Liver (tissue), 3 donors: ENCODE results near the gene CD200R1.

Experiments
- ATF3 ChIP-seq: IDR thresholded peaks from 2 replicates; pipeline ENCODE4 v1.6.1; 2016; ENCODE audit warnings: antibody characterized with exemption
- EGR1 ChIP-seq, 2 donors: IDR thresholded peaks; 2 replicates each; pipeline ENCODE4 v1.6.1; 2016 to 2018; ENCODE audit warnings: antibody characterized with exemption in 2 of 2, low read depth in 2 of 2
- FOXA1 ChIP-seq: IDR thresholded peaks from 2 replicates; pipeline ENCODE4 v1.6.1; 2016; ENCODE audit warnings: antibody characterized with exemption
- GABPA ChIP-seq, 2 donors: IDR thresholded peaks in 1 of 2; conservative IDR thresholded peaks in 1 of 2; 2 replicates each; pipeline ENCODE4 v1.6.1; 2016; ENCODE audit warnings: antibody characterized with exemption in 2 of 2, mild to moderate bottlenecking in 1 of 2, moderate library complexity in 1 of 2
- HNF4G ChIP-seq: IDR thresholded peaks from 2 replicates; pipeline ENCODE4 v1.6.1; 2016; ENCODE audit warnings: antibody characterized with exemption
- JUND ChIP-seq, 2 donors: IDR thresholded peaks; 2 replicates each; pipeline ENCODE4 v1.6.1; 2016; ENCODE audit warnings: antibody characterized with exemption in 2 of 2
- NR2F2 ChIP-seq: IDR thresholded peaks from 2 replicates; pipeline ENCODE4 v1.6.1; 2016; ENCODE audit warnings: antibody characterized with exemption
- RAD21 ChIP-seq, 2 donors: IDR thresholded peaks; 2 replicates each; pipeline ENCODE4 v1.6.1; 2016; ENCODE audit warnings: antibody characterized with exemption in 2 of 2, mild to moderate bottlenecking in 2 of 2
- SP1 ChIP-seq: IDR thresholded peaks from 2 replicates; pipeline ENCODE4 v1.6.1; 2018; ENCODE audit warnings: antibody characterized with exemption, mild to moderate bottlenecking
- TAF1 ChIP-seq: conservative IDR thresholded peaks from 2 replicates; pipeline ENCODE4 v1.6.1; 2016; ENCODE audit warnings: antibody characterized with exemption, mild to moderate bottlenecking
- TF ChIP-seq, protein P1 (sequence below): fragments of 150-350 bp; IDR thresholded peaks from 2 replicates; pipeline ENCODE4 v1.5.1; 2017; ENCODE audit warnings: improper control_type of control experiment, low read depth, low read length; ENCODE audit not compliant: missing input control
- TF ChIP-seq, protein P2 (sequence below): IDR thresholded peaks from 2 replicates; pipeline ENCODE4 v1.6.1; 2016; ENCODE audit warnings: antibody characterized with exemption
- TF ChIP-seq, protein P3 (sequence below): IDR thresholded peaks from 2 replicates; pipeline ENCODE4 v1.6.1; 2016; ENCODE audit warnings: antibody characterized with exemption, mild to moderate bottlenecking
- TF ChIP-seq, protein P4 (sequence below): IDR thresholded peaks from 2 replicates; pipeline ENCODE4 v1.6.1; 2016; ENCODE audit warnings: antibody characterized with exemption
- donor health status: healthy.
- donor health status: healthy.

DNA sequence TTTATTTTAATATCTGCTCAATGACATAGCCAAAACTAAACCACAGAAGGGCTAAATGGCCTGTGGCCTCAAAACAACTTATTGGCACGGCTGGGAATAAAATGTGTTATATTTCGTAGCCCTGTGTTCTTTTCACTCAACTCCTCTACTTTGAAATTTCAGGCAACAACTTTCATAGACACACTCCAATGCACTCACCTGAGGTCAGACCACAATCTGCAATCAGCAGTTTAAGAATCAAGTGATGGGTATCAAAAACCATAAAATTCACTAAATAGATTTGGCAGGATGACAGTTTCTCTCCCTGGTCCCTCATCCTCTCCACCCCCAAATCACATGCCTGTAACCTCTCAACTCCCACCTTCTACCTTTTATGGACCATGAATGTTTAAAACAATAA, 2.0 kb upstream of the CD200R1 start:
- TF ChIP-seq, protein P1, sequence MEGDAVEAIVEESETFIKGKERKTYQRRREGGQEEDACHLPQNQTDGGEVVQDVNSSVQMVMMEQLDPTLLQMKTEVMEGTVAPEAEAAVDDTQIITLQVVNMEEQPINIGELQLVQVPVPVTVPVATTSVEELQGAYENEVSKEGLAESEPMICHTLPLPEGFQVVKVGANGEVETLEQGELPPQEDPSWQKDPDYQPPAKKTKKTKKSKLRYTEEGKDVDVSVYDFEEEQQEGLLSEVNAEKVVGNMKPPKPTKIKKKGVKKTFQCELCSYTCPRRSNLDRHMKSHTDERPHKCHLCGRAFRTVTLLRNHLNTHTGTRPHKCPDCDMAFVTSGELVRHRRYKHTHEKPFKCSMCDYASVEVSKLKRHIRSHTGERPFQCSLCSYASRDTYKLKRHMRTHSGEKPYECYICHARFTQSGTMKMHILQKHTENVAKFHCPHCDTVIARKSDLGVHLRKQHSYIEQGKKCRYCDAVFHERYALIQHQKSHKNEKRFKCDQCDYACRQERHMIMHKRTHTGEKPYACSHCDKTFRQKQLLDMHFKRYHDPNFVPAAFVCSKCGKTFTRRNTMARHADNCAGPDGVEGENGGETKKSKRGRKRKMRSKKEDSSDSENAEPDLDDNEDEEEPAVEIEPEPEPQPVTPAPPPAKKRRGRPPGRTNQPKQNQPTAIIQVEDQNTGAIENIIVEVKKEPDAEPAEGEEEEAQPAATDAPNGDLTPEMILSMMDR = no peak
- TF ChIP-seq, protein P2, sequence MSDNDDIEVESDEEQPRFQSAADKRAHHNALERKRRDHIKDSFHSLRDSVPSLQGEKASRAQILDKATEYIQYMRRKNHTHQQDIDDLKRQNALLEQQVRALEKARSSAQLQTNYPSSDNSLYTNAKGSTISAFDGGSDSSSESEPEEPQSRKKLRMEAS = no peak
- no peak for TF ChIP-seq JUND (IDR thresholded peaks at IDR 0.05)
- TF ChIP-seq, protein P3, sequence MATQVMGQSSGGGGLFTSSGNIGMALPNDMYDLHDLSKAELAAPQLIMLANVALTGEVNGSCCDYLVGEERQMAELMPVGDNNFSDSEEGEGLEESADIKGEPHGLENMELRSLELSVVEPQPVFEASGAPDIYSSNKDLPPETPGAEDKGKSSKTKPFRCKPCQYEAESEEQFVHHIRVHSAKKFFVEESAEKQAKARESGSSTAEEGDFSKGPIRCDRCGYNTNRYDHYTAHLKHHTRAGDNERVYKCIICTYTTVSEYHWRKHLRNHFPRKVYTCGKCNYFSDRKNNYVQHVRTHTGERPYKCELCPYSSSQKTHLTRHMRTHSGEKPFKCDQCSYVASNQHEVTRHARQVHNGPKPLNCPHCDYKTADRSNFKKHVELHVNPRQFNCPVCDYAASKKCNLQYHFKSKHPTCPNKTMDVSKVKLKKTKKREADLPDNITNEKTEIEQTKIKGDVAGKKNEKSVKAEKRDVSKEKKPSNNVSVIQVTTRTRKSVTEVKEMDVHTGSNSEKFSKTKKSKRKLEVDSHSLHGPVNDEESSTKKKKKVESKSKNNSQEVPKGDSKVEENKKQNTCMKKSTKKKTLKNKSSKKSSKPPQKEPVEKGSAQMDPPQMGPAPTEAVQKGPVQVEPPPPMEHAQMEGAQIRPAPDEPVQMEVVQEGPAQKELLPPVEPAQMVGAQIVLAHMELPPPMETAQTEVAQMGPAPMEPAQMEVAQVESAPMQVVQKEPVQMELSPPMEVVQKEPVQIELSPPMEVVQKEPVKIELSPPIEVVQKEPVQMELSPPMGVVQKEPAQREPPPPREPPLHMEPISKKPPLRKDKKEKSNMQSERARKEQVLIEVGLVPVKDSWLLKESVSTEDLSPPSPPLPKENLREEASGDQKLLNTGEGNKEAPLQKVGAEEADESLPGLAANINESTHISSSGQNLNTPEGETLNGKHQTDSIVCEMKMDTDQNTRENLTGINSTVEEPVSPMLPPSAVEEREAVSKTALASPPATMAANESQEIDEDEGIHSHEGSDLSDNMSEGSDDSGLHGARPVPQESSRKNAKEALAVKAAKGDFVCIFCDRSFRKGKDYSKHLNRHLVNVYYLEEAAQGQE = no peak
- TF ChIP-seq EGR1 (IDR thresholded peaks at IDR 0.05; ENCODE audit: low read depth in 2 of 2) = no peak
- TF ChIP-seq, protein P4, sequence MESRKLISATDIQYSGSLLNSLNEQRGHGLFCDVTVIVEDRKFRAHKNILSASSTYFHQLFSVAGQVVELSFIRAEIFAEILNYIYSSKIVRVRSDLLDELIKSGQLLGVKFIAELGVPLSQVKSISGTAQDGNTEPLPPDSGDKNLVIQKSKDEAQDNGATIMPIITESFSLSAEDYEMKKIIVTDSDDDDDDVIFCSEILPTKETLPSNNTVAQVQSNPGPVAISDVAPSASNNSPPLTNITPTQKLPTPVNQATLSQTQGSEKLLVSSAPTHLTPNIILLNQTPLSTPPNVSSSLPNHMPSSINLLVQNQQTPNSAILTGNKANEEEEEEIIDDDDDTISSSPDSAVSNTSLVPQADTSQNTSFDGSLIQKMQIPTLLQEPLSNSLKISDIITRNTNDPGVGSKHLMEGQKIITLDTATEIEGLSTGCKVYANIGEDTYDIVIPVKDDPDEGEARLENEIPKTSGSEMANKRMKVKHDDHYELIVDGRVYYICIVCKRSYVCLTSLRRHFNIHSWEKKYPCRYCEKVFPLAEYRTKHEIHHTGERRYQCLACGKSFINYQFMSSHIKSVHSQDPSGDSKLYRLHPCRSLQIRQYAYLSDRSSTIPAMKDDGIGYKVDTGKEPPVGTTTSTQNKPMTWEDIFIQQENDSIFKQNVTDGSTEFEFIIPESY = no peak
- no peak for TF ChIP-seq TAF1
- TF ChIP-seq HNF4G = no peak
- no peak for TF ChIP-seq RAD21 (IDR thresholded peaks at IDR 0.05)
- no peak for TF ChIP-seq FOXA1
- TF ChIP-seq GABPA (IDR thresholded peaks at IDR 0.05 in 1 of 2, conservative IDR thresholded peaks at IDR 0.05 in 1 of 2) = no peak
- no peak for TF ChIP-seq SP1
- no peak for TF ChIP-seq NR2F2
- TF ChIP-seq ATF3 = no peak
